Activated T-helper 17 cell treated with anti-CD3 and anti-CD28 coated beads, Interleukin-2, amount 50 U/mL, for 72 hours (primary cell): ENCODE data around the gene NCK1. TPM values are rescaled to one million over a fixed set of nuclear protein-coding genes. Genes with fewer than 3 reads are reported as not detected.
A peak's percentile ranks its signal among the peaks of the same experiment; 100 is the strongest.
"Not testable (repeated sequence)": the region's sequence is repeated elsewhere in the genome, so short reads cannot be mapped to it uniquely, and the experiment has no call there.

ENCODE experiments used
- ATAC-seq: fragments of 150-1000 bp; cut with Tn5 transposase; replicated peaks from 2 replicates; pipeline ENCODE4 v1.10.0; 2021; ENCODE audit warnings: mild to moderate bottlenecking, moderate library complexity
- H3K27ac Mint-ChIP-seq: one replicate; pipeline ENCODE4 v1.8.0; 2022; ENCODE audit warnings: mixed read lengths
- H3K27me3 Mint-ChIP-seq: one replicate; pipeline ENCODE4 v1.8.0; 2022; ENCODE audit warnings: mixed read lengths
- H3K36me3 Mint-ChIP-seq: one replicate; pipeline ENCODE4 v1.8.0; 2022; ENCODE audit warnings: low read depth, mild to moderate bottlenecking, mixed read lengths
- H3K4me1 Mint-ChIP-seq: one replicate; pipeline ENCODE4 v1.8.0; 2022; ENCODE audit warnings: mixed read lengths
- H3K4me3 Mint-ChIP-seq: one replicate; pipeline ENCODE4 v1.8.0; 2022; ENCODE audit warnings: mild to moderate bottlenecking, mixed read lengths
- H3K9me3 Mint-ChIP-seq: one replicate; pipeline ENCODE4 v1.8.0; 2022; ENCODE audit warnings: mixed read lengths
- total RNA-seq, 2 donors: library from RNA; stranded (reverse); gene quantifications; one replicate each; pipeline ENCODE4 v1.2.3, GENCODE V29; 2022

Gene NCK1
- total RNA-seq, 2 donors from 2014 or later = 37.5 to 41.6 TPM

DNA sequence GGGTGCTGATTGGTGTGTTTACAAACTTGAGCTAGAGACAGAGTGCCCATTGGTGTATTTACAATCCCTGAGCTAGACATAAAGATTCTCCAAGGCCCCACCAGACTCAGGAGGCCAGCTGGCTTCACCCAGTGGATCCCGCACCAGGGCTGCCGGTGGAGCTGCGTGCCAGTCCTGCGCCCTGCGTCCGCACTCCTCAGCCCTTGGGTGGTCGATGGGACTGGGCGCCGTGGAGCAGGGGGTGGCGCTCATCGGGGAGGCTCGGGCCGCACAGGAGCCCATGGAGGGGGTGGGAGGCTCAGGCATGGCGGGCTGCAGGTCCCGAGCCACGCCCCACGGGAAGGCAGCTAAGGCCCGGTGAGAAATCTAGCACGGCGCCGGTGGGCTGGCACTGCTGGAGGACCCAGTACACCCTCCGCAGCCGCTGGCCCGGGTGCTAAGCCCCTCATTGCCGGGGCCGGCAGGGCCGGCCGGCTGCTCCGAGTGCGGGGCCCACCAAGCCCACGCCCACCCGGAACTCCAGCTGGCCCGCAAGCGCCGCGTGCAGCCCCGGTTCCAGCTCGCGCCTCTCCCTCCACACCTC is 125.5 kb downstream of the NCK1 start:
- H3K9me3 Mint-ChIP-seq, H3K4me3 Mint-ChIP-seq, H3K36me3 Mint-ChIP-seq, H3K27me3 Mint-ChIP-seq, ATAC-seq, H3K27ac Mint-ChIP-seq, H3K4me1 Mint-ChIP-seq: not testable (repeated sequence)

DNA sequence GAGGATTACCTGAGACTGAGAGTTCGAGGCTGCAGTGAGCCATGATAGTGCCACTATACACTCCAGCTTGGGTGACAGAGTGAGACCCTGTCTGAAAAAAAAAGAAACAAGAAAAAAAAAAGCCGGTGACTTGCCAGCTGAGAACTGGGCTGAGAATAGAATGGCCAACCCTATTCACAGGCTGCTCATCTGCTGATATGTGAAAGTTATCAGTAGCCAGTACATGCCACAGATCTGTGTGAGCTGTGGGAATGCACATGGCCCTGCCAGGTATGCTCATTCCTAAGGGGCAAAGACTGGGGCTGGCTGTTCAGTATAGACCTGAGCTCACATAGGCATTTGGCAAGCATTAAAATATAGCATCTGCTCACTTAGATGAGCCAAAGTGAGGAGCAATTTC is 126.6 kb downstream of the NCK1 start:
- Mint-ChIP-seq H3K4me1 (no peaks in the 10 kb centered on the region), H3K36me3 (no peaks in the 10 kb centered on the region), H3K27me3 (no peaks in the 10 kb centered on the region)

DNA sequence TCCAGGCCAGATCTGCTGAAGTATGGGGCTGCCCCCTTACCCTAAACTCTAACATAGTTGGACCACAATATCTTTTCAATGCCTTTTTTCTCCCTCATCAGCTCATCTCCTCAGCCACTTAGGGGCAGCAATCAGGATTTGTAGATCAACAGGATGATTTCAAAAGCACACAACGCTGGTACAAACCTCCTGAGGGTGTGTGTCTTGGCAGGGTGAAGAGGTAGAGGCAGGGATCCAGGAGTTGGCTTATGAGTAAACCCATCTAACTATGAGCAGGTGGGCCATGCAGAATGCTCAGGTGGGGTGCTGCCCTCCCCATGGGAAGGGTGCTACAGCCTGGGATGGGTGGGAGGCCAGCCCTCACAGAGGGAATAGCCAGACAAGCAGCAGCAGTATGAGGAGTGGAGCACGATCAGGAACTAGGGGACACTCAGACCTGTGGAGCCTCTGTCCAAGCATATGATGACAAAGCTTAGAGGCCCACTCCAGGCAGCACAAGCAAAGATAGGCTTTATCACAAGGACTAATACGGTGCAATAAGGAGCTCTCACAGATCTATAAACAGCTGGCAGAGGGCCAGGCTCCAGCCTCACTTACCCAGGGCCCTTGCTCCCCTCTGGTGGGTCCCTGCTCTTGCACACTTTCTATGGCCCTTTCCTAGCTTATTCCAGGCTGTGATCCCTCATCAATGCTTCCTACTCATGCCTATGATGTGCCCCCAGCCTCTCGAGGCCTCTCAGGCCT is 127.9 kb downstream of the NCK1 start:
- no peak for ATAC-seq
- Mint-ChIP-seq H3K4me3 (no peak overlapping the region), H3K9me3 (no peaks in the 10 kb centered on the region), H3K27me3 (no peaks in the 10 kb centered on the region), H3K36me3 (no peaks in the 10 kb centered on the region), H3K4me1 (peaks cover 2% of the 10 kb centered on the region), H3K27ac (no peak overlapping the region)

More for the DNA sequence above, 126.6 kb downstream of the NCK1 start:
- H3K9me3 Mint-ChIP-seq = no peaks in the 10 kb centered on the region
- H3K4me3 Mint-ChIP-seq = no peak overlapping the region
- no peak for ATAC-seq
- no peak overlapping the region for H3K27ac Mint-ChIP-seq

DNA sequence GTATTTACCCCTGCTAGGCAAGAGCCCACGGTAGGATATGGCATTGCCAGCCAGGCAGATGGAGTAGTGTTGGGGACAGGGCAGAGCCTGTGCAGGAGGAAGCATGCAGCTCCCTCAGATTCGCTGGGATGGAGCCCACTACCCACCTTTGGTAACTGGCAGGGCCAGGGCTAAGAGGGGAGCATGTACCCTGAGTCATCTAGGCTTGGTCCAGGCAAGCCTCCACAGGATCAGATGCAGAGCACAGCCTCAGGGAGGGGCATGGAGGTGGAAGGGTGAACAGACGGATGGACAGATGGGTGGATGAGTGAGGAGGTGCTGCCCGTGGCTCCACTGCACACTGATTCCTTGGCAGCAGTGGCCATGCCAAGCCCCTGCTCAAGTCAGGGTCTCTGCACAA is 128.8 kb downstream of the NCK1 start:
- H3K36me3 Mint-ChIP-seq = no peaks in the 10 kb centered on the region
- no peaks in the 10 kb centered on the region for H3K9me3 Mint-ChIP-seq

DNA sequence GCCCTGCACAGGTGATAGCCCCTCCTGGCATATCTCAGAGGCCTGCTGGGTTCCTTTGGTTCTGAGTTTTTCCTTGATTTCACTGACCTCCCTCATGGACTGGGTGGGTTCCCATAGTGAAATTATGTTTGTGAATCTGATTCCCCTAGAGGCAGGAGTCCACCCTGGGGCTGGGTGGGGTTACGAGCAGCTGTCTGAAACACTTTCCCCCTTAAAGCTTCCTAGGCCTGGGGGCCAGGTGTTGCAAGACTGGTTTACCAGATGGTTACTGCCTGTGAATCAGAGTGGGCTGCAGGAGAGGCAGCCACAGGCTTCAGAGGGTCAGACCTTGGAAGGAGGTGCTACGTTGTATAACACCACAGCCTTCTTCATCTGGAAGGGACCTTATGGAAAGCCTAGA is 130.1 kb downstream of the NCK1 start:
- H3K4me1 Mint-ChIP-seq = peaks cover 5% of the 10 kb centered on the region

More for the DNA sequence above, 128.8 kb downstream of the NCK1 start:
- Mint-ChIP-seq H3K4me1 (peaks cover 5% of the 10 kb centered on the region), H3K4me3 (no peak overlapping the region), H3K27ac (no peak overlapping the region), H3K27me3 (no peaks in the 10 kb centered on the region)
- no peak for ATAC-seq

DNA sequence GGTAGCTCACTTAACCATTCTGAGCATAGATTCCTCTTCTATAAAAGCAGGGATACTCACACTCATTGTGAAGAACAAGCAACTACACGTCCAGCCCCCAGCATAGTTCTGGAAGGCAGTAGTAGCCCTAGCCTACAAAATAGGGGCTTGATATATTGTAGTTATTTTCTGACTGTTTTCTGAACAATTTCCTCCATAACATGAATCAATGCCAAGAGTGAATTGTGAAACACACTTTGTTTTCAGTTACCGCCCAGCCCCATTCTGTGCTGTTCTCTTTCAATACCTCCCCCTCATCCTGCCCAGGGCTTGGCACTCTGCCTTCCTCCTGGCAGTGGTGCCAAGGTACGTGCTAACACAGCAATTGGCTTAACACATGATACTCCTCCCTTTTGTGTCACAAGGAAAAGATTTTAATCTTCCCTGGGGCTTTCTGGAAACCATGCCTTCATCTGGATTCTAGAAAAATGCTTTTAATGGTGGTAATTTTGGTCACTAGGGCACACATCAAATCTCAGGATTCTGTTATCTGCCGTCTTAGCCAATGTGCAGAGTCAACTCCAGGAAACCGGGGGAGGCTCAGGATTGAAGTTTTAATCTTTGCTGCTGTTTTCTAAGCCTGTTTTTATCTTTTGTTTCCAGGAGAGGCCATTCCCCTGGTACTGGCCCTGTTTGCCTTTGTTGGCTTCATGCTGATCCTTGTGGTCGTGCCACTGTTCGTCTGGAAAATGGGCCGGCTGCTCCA is 132.9 kb downstream of the NCK1 start:
- no peaks in the 10 kb centered on the region for H3K27me3 Mint-ChIP-seq
- H3K9me3 Mint-ChIP-seq = no peaks in the 10 kb centered on the region
- H3K4me1 Mint-ChIP-seq = peaks cover 5% of the 10 kb centered on the region
- no peaks in the 10 kb centered on the region for H3K36me3 Mint-ChIP-seq
- ATAC-seq = peak; percentile 89
- H3K4me3 Mint-ChIP-seq = peak overlapping the region; percentile 31
- H3K27ac Mint-ChIP-seq = peak overlapping the region; percentile 78

More for the DNA sequence above, 130.1 kb downstream of the NCK1 start:
- Mint-ChIP-seq H3K27ac (no peak overlapping the region), H3K27me3 (no peaks in the 10 kb centered on the region), H3K4me3 (no peak overlapping the region), H3K9me3 (no peaks in the 10 kb centered on the region), H3K36me3 (no peaks in the 10 kb centered on the region)
- no peak for ATAC-seq

DNA sequence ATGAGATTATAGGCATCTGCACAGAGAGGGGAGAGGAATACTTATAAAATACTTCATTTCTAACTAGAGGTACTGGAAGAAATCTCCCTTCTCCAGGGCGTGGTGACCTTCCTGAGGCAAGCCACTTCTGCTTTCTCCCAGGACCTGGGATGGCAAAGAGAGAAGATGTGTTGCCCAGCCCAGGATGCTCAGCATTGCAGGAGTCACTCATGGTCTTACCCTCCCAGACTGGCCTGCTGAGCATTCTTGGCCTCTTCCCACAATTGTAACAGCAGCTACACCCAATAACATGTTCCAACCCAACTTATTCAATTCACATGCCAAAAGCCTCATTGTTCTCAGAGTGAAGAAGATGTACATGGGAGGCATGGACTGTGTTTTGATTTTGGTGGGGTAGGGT is 133.6 kb downstream of the NCK1 start:
- H3K27ac Mint-ChIP-seq = peak overlapping the region; percentile 78
- no peaks in the 10 kb centered on the region for H3K27me3 Mint-ChIP-seq
- H3K4me3 Mint-ChIP-seq = peak overlapping the region; percentile 31
- no peaks in the 10 kb centered on the region for H3K9me3 Mint-ChIP-seq
- H3K36me3 Mint-ChIP-seq = no peaks in the 10 kb centered on the region
- H3K4me1 Mint-ChIP-seq = peaks cover 5% of the 10 kb centered on the region
- ATAC-seq = no peak

Other genes with a start within 250 kb of the NCK1 start
- gene STAG1, start 109.8 kb upstream of the NCK1 start, total RNA-seq = 10 to 100 TPM; 48.0 to 62.3 TPM
- 1 to 10 TPM; 3.4 to 9.6 TPM for gene SLC35G2, start 43.1 kb upstream of the NCK1 start, total RNA-seq
- gene IL20RB, start 95.8 kb downstream of the NCK1 start, total RNA-seq = 1 to 10 TPM; 1.6 to 3.7 TPM